ENCODE data around the gene MGAT3.

GRCh38 chr22:39515266-39516050 is 58.6 kb downstream of the MGAT3 start:
- TF ChIP-seq, protein P1, sequence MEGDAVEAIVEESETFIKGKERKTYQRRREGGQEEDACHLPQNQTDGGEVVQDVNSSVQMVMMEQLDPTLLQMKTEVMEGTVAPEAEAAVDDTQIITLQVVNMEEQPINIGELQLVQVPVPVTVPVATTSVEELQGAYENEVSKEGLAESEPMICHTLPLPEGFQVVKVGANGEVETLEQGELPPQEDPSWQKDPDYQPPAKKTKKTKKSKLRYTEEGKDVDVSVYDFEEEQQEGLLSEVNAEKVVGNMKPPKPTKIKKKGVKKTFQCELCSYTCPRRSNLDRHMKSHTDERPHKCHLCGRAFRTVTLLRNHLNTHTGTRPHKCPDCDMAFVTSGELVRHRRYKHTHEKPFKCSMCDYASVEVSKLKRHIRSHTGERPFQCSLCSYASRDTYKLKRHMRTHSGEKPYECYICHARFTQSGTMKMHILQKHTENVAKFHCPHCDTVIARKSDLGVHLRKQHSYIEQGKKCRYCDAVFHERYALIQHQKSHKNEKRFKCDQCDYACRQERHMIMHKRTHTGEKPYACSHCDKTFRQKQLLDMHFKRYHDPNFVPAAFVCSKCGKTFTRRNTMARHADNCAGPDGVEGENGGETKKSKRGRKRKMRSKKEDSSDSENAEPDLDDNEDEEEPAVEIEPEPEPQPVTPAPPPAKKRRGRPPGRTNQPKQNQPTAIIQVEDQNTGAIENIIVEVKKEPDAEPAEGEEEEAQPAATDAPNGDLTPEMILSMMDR (IDR thresholded peaks at IDR 0.05 in 4 of 5, conservative IDR thresholded peaks at IDR 0.05 in 1 of 5) = no peak
- no peak for TF ChIP-seq POLR2A (IDR thresholded peaks at IDR 0.05)

Measured in gastrocnemius medialis (tissue), 4 donors.